ENCODE results near the gene SGTA.
A peak's percentile ranks its signal among the peaks of the same experiment; 100 is the strongest.

The SGTA gene

GRCh38 chr19:2744113-2744512 lies 39.0 kb downstream of the SGTA start:
- TF ChIP-seq GATA1 (IDR thresholded peaks at IDR 0.05; ENCODE audit: low read depth, low read length), result no peak
- no peak for TF ChIP-seq POLR2A (IDR thresholded peaks at IDR 0.05; ENCODE audit: low read length)

GRCh38 chr19:2743099-2743498 lies 40.0 kb downstream of the SGTA start:
- DNase-seq, result no peak
- TF ChIP-seq POLR2A (IDR thresholded peaks at IDR 0.05; ENCODE audit: low read length) (no peak), GATA1 (IDR thresholded peaks at IDR 0.05; ENCODE audit: low read depth, low read length) (no peak)

More at GRCh38 chr19:2744113-2744512, 39.0 kb downstream of the SGTA start:
- DNase-seq, result no peak

GRCh38 chr19:2740314-2740656 lies 42.8 kb downstream of the SGTA start:
- TF ChIP-seq GATA1 (IDR thresholded peaks at IDR 0.05; ENCODE audit: low read depth, low read length) (no peak), POLR2A (IDR thresholded peaks at IDR 0.05; ENCODE audit: low read length) (no peak)
- DNase-seq, result no peak

- no peak for TF ChIP-seq GATA1 (IDR thresholded peaks at IDR 0.05; ENCODE audit: low read depth, low read length)
- peak; percentile 40 for TF ChIP-seq POLR2A (IDR thresholded peaks at IDR 0.05; ENCODE audit: low read length)
- DNase-seq, result peak; percentile 99
Measured at GRCh38 chr19:2739602-2740313, 43.3 kb downstream of the SGTA start, which contains the start of gene SLC39A3. Gene SLC39A3 (minus strand): TSS chr19:2740017. CDS start chr19:2737257, 2,760 bp downstream.

- TF ChIP-seq POLR2A (IDR thresholded peaks at IDR 0.05; ENCODE audit: low read length) (peak; percentile 31), GATA1 (IDR thresholded peaks at IDR 0.05; ENCODE audit: low read depth, low read length) (no peak)
Measured at GRCh38 chr19:2736550-2737190, 46.4 kb downstream of the SGTA start.

GRCh38 chr19:2735374-2735773 lies 47.7 kb downstream of the SGTA start:
- DNase-seq, result no peak
- no peak for TF ChIP-seq POLR2A (IDR thresholded peaks at IDR 0.05; ENCODE audit: low read length)
- no peak for TF ChIP-seq GATA1 (IDR thresholded peaks at IDR 0.05; ENCODE audit: low read depth, low read length)

More at GRCh38 chr19:2736550-2737190, 46.4 kb downstream of the SGTA start:
- no peak for DNase-seq

GRCh38 chr19:2734589-2735288 lies 48.3 kb downstream of the SGTA start:
- no peak for TF ChIP-seq GATA1 (IDR thresholded peaks at IDR 0.05; ENCODE audit: low read depth, low read length)
- no peak for TF ChIP-seq POLR2A (IDR thresholded peaks at IDR 0.05; ENCODE audit: low read length)

GRCh38 chr19:2733930-2734588 lies 49.0 kb downstream of the SGTA start:
- TF ChIP-seq POLR2A (IDR thresholded peaks at IDR 0.05; ENCODE audit: low read length) (no peak), GATA1 (IDR thresholded peaks at IDR 0.05; ENCODE audit: low read depth, low read length) (no peak)
- DNase-seq, result no peak

More at GRCh38 chr19:2734589-2735288, 48.3 kb downstream of the SGTA start:
- DNase-seq, result no peak

GRCh38 chr19:2732883-2733282 lies 50.2 kb downstream of the SGTA start:
- TF ChIP-seq POLR2A (IDR thresholded peaks at IDR 0.05; ENCODE audit: low read length), result no peak
- no peak for TF ChIP-seq GATA1 (IDR thresholded peaks at IDR 0.05; ENCODE audit: low read depth, low read length)
- no peak for DNase-seq

- TF ChIP-seq GATA1 (IDR thresholded peaks at IDR 0.05; ENCODE audit: low read depth, low read length), result no peak
- TF ChIP-seq POLR2A (IDR thresholded peaks at IDR 0.05; ENCODE audit: low read length), result no peak
- DNase-seq, result no peak
Measured at GRCh38 chr19:2732157-2732725, 50.8 kb downstream of the SGTA start.

- TF ChIP-seq GATA1 (IDR thresholded peaks at IDR 0.05; ENCODE audit: low read depth, low read length) (no peak), POLR2A (IDR thresholded peaks at IDR 0.05; ENCODE audit: low read length) (no peak)
- no peak for DNase-seq
Measured at GRCh38 chr19:2731181-2731995, 51.7 kb downstream of the SGTA start.

GRCh38 chr19:2729943-2730818 lies 52.9 kb downstream of the SGTA start:
- DNase-seq, result no peak
- TF ChIP-seq GATA1 (IDR thresholded peaks at IDR 0.05; ENCODE audit: low read depth, low read length) (no peak), POLR2A (IDR thresholded peaks at IDR 0.05; ENCODE audit: low read length) (no peak)

Measured in erythroblast (primary cell).